ENCODE data around the gene TPH2. TPM values are rescaled to one million over a fixed set of nuclear protein-coding genes. Genes with fewer than 3 reads are reported as not detected.

The TPH2 gene
- total RNA-seq, 1 experiment from 2014 or later = not detected

DNA sequence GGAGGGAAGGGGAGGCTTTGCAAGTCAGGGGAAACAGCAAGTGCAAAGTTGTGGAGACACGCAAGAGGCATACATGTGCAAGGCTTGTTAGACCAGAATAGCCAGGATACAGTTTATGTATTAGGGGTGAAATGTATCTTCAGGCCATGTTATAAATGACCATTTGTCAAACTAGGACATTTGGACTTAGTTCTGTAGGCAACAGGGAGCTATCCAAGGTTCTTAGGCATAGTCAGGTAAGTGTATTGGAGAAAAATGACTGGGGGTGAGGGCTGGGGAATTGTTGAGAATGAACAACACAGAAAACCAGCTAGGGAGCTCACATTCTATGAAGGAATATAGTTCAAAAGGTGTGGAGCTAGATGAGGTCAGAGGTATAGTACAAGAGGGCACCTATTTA lies 42.5 kb downstream of the TPH2 start:
- Histone ChIP-seq H3K27ac (no peak overlapping the region), H3K9me3 (ENCODE audit: insufficient read depth, low read depth) (no peaks in the 10 kb centered on the region), H3K4me1 (replicated peaks; ENCODE audit: insufficient read depth) (no peaks in the 10 kb centered on the region), H3K27me3 (ENCODE audit: insufficient read depth, low read depth) (no peaks in the 10 kb centered on the region), H4K20me1 (ENCODE audit: insufficient read depth) (no peaks in the 10 kb centered on the region), H2AFZ (no peak overlapping the region), H3F3A (ENCODE audit: insufficient read depth, low read depth) (no peaks in the 10 kb centered on the region), H3K79me2 (ENCODE audit: low read depth) (no peaks in the 10 kb centered on the region), H3K9me2 (ENCODE audit: insufficient read depth) (no peaks in the 10 kb centered on the region), H3K4me3 (no peak overlapping the region), H3K36me3 (ENCODE audit: low read depth) (no peaks in the 10 kb centered on the region), H3K4me2 (no peak overlapping the region)
- intact Hi-C loops (cut with micrococcal nuclease; ENCODE audit: unreplicated experiment) = no loop called here
- POLR2A ChIA-PET (ENCODE audit: unreplicated experiment) = no interaction called here
- BruUV-seq (replicated peaks) = no TSS peak
- no peak for DNase-seq
- CTCF ChIA-PET = no interaction called here
- TF ChIP-seq, protein P1, sequence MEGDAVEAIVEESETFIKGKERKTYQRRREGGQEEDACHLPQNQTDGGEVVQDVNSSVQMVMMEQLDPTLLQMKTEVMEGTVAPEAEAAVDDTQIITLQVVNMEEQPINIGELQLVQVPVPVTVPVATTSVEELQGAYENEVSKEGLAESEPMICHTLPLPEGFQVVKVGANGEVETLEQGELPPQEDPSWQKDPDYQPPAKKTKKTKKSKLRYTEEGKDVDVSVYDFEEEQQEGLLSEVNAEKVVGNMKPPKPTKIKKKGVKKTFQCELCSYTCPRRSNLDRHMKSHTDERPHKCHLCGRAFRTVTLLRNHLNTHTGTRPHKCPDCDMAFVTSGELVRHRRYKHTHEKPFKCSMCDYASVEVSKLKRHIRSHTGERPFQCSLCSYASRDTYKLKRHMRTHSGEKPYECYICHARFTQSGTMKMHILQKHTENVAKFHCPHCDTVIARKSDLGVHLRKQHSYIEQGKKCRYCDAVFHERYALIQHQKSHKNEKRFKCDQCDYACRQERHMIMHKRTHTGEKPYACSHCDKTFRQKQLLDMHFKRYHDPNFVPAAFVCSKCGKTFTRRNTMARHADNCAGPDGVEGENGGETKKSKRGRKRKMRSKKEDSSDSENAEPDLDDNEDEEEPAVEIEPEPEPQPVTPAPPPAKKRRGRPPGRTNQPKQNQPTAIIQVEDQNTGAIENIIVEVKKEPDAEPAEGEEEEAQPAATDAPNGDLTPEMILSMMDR (conservative IDR thresholded peaks at IDR 0.05) = no peak
- TF ChIP-seq EZH2 (IDR thresholded peaks at IDR 0.05; ENCODE audit: low read depth) = no peak

DNA sequence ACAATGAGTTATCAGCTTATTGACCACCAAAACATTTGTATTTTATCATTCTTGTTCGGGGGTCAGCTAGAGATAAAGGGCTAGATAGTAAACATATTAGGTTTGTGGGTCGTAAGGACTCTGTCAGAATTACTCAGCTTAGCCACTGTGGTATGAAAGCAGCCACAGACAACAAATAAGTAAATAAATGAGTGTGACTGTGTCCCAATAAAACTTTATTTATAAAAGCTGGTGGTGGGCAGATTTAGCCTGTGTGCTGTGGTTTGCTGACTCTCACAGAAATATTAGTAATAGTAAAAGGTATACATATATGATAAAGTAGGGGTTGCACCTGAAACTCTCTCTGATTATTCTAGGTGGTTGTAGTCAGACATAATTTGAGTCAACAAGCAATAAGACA lies 56.1 kb downstream of the TPH2 start:
- POLR2A ChIA-PET (ENCODE audit: unreplicated experiment) = no interaction called here
- Histone ChIP-seq H3F3A (ENCODE audit: insufficient read depth, low read depth) (no peaks in the 10 kb centered on the region), H3K4me3 (no peak overlapping the region), H3K79me2 (ENCODE audit: low read depth) (no peaks in the 10 kb centered on the region), H3K9me2 (ENCODE audit: insufficient read depth) (0 out of 2 replicates have a peak, but pooled peaks cover 2% of the 10 kb centered on the region), H3K27me3 (ENCODE audit: insufficient read depth, low read depth) (no peaks in the 10 kb centered on the region), H3K36me3 (ENCODE audit: low read depth) (no peaks in the 10 kb centered on the region), H4K20me1 (ENCODE audit: insufficient read depth) (no peaks in the 10 kb centered on the region), H3K4me2 (no peak overlapping the region), H3K27ac (no peak overlapping the region), H2AFZ (no peak overlapping the region), H3K9me3 (ENCODE audit: insufficient read depth, low read depth) (no peaks in the 10 kb centered on the region), H3K4me1 (replicated peaks; ENCODE audit: insufficient read depth) (no peaks in the 10 kb centered on the region)
- CTCF ChIA-PET = no interaction called here
- no peak for DNase-seq
- TF ChIP-seq, protein P1 (conservative IDR thresholded peaks at IDR 0.05) = no peak
- BruUV-seq (replicated peaks) = no TSS peak
- intact Hi-C loops (cut with micrococcal nuclease; ENCODE audit: unreplicated experiment) = no loop called here

DNA sequence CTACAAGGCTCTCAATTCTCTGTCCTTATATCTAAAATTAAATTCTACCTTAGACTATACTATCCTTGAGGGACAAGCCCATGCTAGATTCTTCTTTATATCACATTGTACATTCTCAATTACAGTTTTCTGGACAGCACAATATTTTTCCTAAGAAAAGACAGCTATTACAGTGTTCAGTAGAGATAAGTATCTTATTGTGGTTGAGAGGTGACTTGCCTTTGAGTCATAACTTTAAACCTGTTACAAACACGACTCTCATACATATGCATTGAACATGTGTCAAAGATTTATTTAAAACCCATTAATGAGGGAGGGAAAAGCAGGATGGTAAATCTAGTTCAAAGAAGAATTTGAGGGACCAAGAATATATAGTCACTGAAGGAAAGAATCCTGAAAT lies 61.1 kb downstream of the TPH2 start:
- POLR2A ChIA-PET (ENCODE audit: unreplicated experiment) = no interaction called here
- Histone ChIP-seq H3K4me3 (no peak overlapping the region), H2AFZ (no peak overlapping the region), H3F3A (ENCODE audit: insufficient read depth, low read depth) (no peaks in the 10 kb centered on the region), H3K4me1 (replicated peaks; ENCODE audit: insufficient read depth) (no peaks in the 10 kb centered on the region), H3K27me3 (ENCODE audit: insufficient read depth, low read depth) (no peaks in the 10 kb centered on the region), H3K27ac (no peak overlapping the region), H3K79me2 (ENCODE audit: low read depth) (no peaks in the 10 kb centered on the region), H3K9me3 (ENCODE audit: insufficient read depth, low read depth) (no peaks in the 10 kb centered on the region), H3K36me3 (ENCODE audit: low read depth) (no peaks in the 10 kb centered on the region), H3K9me2 (ENCODE audit: insufficient read depth) (0 out of 2 replicates have a peak, but pooled peaks cover 6% of the 10 kb centered on the region), H3K4me2 (no peak overlapping the region), H4K20me1 (ENCODE audit: insufficient read depth) (no peaks in the 10 kb centered on the region)
- BruUV-seq (replicated peaks) = no TSS peak
- intact Hi-C loops (cut with micrococcal nuclease; ENCODE audit: unreplicated experiment) = loop anchor here (10.0 kb wide), 1 partner anchor 215 kb away; no protein-coding TSS in a partner anchor
- CTCF ChIA-PET = no interaction called here
- no peak for TF ChIP-seq EZH2 (IDR thresholded peaks at IDR 0.05; ENCODE audit: low read depth)
- TF ChIP-seq, protein P1 (conservative IDR thresholded peaks at IDR 0.05) = no peak
- peak in 1 of 2 experiments; percentile 37 for DNase-seq

All from PC-9 (cell line).